Upper lobe of right lung (tissue), 1 donor: Measurements from ENCODE around the gene PAGR1. TPM values are rescaled to one million over a fixed set of nuclear protein-coding genes. Genes with fewer than 3 reads are reported as not detected.

Experiments
- ATAC-seq: fragments of 200-7000 bp; cut with Tn5 transposase; one replicate; pipeline ENCODE4 v1.9.1; 2020; ENCODE audit warnings: mild to moderate bottlenecking, moderate library complexity
- DNase-seq: peaks from one replicate; pipeline ENCODE4 v3.0.0-alpha.2; 2020
- H3K27ac ChIP-seq: fragments of 200-600 bp; one replicate; pipeline ENCODE4 v1.8.0; 2022
- H3K27me3 ChIP-seq: fragments of 200-600 bp; one replicate; pipeline ENCODE4 v1.8.0; 2022; ENCODE audit warnings: mild to moderate bottlenecking
- H3K36me3 ChIP-seq: fragments of 200-600 bp; one replicate; pipeline ENCODE4 v1.8.0; 2022
- H3K4me1 ChIP-seq: fragments of 200-600 bp; one replicate; pipeline ENCODE4 v1.8.0; 2022
- H3K4me3 ChIP-seq: fragments of 200-600 bp; one replicate; pipeline ENCODE4 v1.8.0; 2022; ENCODE audit warnings: mild to moderate bottlenecking
- H3K9me3 ChIP-seq: fragments of 200-600 bp; one replicate; pipeline ENCODE4 v1.8.0; 2022
- intact Hi-C: fragments of 100-400 bp; cut with DNase I; formaldehyde crosslinking; loops from one replicate; pipeline ENCODE4 v1.11.0; 2022
- total RNA-seq: library from RNA; stranded (reverse); fragmentation: NEBNext Ultra II Directional; extraction: Animal tissue kit (Norgen Biotek cat#: 25700); gene quantifications from one replicate; pipeline ENCODE4 v1.2.1, GENCODE V29; 2021
- TF ChIP-seq, protein P1 (sequence below): fragments of 200-600 bp; IDR thresholded peaks from one replicate; pipeline ENCODE4 v1.8.0; 2022; ENCODE audit warnings: antibody characterized with exemption
- donor health status: DM: no; HTN: yes; CAD: no; lungs with severe emphysema.

Gene PAGR1
- total RNA-seq, 1 donor from 2014 or later = 15.2 TPM

GRCh38 chr16:29857133-29857760 lies 41.3 kb downstream of the PAGR1 start:
- peaks cover 32% of the 10 kb centered on the region for H3K36me3 ChIP-seq
- no peak overlapping the region for H3K4me3 ChIP-seq
- TF ChIP-seq, protein P1, sequence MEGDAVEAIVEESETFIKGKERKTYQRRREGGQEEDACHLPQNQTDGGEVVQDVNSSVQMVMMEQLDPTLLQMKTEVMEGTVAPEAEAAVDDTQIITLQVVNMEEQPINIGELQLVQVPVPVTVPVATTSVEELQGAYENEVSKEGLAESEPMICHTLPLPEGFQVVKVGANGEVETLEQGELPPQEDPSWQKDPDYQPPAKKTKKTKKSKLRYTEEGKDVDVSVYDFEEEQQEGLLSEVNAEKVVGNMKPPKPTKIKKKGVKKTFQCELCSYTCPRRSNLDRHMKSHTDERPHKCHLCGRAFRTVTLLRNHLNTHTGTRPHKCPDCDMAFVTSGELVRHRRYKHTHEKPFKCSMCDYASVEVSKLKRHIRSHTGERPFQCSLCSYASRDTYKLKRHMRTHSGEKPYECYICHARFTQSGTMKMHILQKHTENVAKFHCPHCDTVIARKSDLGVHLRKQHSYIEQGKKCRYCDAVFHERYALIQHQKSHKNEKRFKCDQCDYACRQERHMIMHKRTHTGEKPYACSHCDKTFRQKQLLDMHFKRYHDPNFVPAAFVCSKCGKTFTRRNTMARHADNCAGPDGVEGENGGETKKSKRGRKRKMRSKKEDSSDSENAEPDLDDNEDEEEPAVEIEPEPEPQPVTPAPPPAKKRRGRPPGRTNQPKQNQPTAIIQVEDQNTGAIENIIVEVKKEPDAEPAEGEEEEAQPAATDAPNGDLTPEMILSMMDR = no peak
- intact Hi-C loops = loop anchor here (10.0 kb wide), 1 partner anchor 148 kb away; no protein-coding TSS in a partner anchor
- DNase-seq (no peak), ATAC-seq (no peak)
- peaks cover 16% of the 10 kb centered on the region for H3K4me1 ChIP-seq
- H3K27me3 ChIP-seq = no peaks in the 10 kb centered on the region
- no peaks in the 10 kb centered on the region for H3K9me3 ChIP-seq
- H3K27ac ChIP-seq = no peak overlapping the region

- Histone ChIP-seq H3K4me3 (no peak overlapping the region), H3K36me3 (peaks cover 32% of the 10 kb centered on the region), H3K9me3 (no peaks in the 10 kb centered on the region), H3K27ac (no peak overlapping the region), H3K27me3 (no peaks in the 10 kb centered on the region), H3K4me1 (peaks cover 12% of the 10 kb centered on the region)
- ATAC-seq (no peak), DNase-seq (no peak)
- TF ChIP-seq, protein P1 = no peak
- intact Hi-C loops = loop anchor here (10.0 kb wide), 1 partner anchor 147 kb away; no protein-coding TSS in a partner anchor
Observed at GRCh38 chr16:29858149-29858849, 42.3 kb downstream of the PAGR1 start.

- no peak overlapping the region for H3K27ac ChIP-seq
- peaks cover 32% of the 10 kb centered on the region for H3K36me3 ChIP-seq
- intact Hi-C loops = loop anchor here (10.0 kb wide), 1 partner anchor 146 kb away; no protein-coding TSS in a partner anchor
- no peak for ATAC-seq
- TF ChIP-seq, protein P1 = no peak
- H3K27me3 ChIP-seq = no peaks in the 10 kb centered on the region
- H3K9me3 ChIP-seq = no peaks in the 10 kb centered on the region
- no peak for DNase-seq
- peaks cover 16% of the 10 kb centered on the region for H3K4me1 ChIP-seq
- H3K4me3 ChIP-seq = no peak overlapping the region
Observed at GRCh38 chr16:29858974-29859373, 43.0 kb downstream of the PAGR1 start.

GRCh38 chr16:29860218-29860617 lies 44.3 kb downstream of the PAGR1 start:
- peaks cover 16% of the 10 kb centered on the region for H3K4me1 ChIP-seq
- H3K9me3 ChIP-seq = no peaks in the 10 kb centered on the region
- intact Hi-C loops = no loop called here
- DNase-seq (no peak), ATAC-seq (no peak)
- peaks cover 32% of the 10 kb centered on the region for H3K36me3 ChIP-seq
- TF ChIP-seq, protein P1 = no peak
- H3K4me3 ChIP-seq = no peak overlapping the region
- no peaks in the 10 kb centered on the region for H3K27me3 ChIP-seq
- no peak overlapping the region for H3K27ac ChIP-seq

- no peaks in the 10 kb centered on the region for H3K9me3 ChIP-seq
- ATAC-seq (peak; percentile 6), DNase-seq (no peak)
- H3K27ac ChIP-seq = peak overlapping the region; percentile 100
- peaks cover 32% of the 10 kb centered on the region for H3K36me3 ChIP-seq
- intact Hi-C loops = no loop called here
- TF ChIP-seq, protein P1 = no peak
- H3K4me3 ChIP-seq = peak overlapping the region; percentile 91
- no peaks in the 10 kb centered on the region for H3K27me3 ChIP-seq
- H3K4me1 ChIP-seq = peaks cover 16% of the 10 kb centered on the region
Observed at GRCh38 chr16:29862383-29862883, 46.5 kb downstream of the PAGR1 start.
